ENCODE data around the gene TMEM179B.
"Not testable (repeated sequence)": the region's sequence is repeated elsewhere in the genome, so short reads cannot be mapped to it uniquely, and the experiment has no call there.

TMEM179B gene

GRCh38 chr11:62789576-62789975 lies 2.4 kb downstream of the TMEM179B start:
- DNase-seq (ENCODE audit: low spot score), result no peak

- DNase-seq (ENCODE audit: low spot score), result peak; percentile 90
Observed at GRCh38 chr11:62791501-62792201, 4.4 kb downstream of the TMEM179B start, which contains the start of gene TMEM223. Gene TMEM223, minus strand, starts transcription at chr11:62792006. Its CDS starts 12 bp downstream, at chr11:62791994.

- DNase-seq (ENCODE audit: low spot score), result no peak
Observed at GRCh38 chr11:62792202-62792575, 5.0 kb downstream of the TMEM179B start.

GRCh38 chr11:62794201-62794775 lies 7.1 kb downstream of the TMEM179B start:
- DNase-seq (ENCODE audit: low spot score), result no peak

- no peak for DNase-seq (ENCODE audit: low spot score)
Observed at GRCh38 chr11:62796281-62796680, 9.1 kb downstream of the TMEM179B start.

- no peak for DNase-seq (ENCODE audit: low spot score)
Observed at GRCh38 chr11:62799486-62799885, 12.3 kb downstream of the TMEM179B start.

GRCh38 chr11:62801071-62801470 lies 13.9 kb downstream of the TMEM179B start:
- no peak for DNase-seq (ENCODE audit: low spot score)

GRCh38 chr11:62804310-62805075 lies 17.3 kb downstream of the TMEM179B start:
- no peak for DNase-seq (ENCODE audit: low spot score)

GRCh38 chr11:62805076-62805892 lies 18.1 kb downstream of the TMEM179B start, which contains the start of gene NXF1:
Gene NXF1, minus strand, starts transcription at chr11:62805440. Its CDS starts 84 bp downstream, at chr11:62805356.
- DNase-seq (ENCODE audit: low spot score), result peak; percentile 89

GRCh38 chr11:62805961-62806441 lies 18.8 kb downstream of the TMEM179B start:
- DNase-seq (ENCODE audit: low spot score), result no peak

GRCh38 chr11:62806611-62807121 lies 19.5 kb downstream of the TMEM179B start:
- DNase-seq (ENCODE audit: low spot score), result no peak

GRCh38 chr11:62810748-62811147 lies 23.5 kb downstream of the TMEM179B start:
- no peak for DNase-seq (ENCODE audit: low spot score)

- DNase-seq (ENCODE audit: low spot score), result no peak
Observed at GRCh38 chr11:62811659-62812058, 24.5 kb downstream of the TMEM179B start.

GRCh38 chr11:62816557-62816956 lies 29.4 kb downstream of the TMEM179B start:
- no peak for DNase-seq (ENCODE audit: low spot score)

- no peak for DNase-seq (ENCODE audit: low spot score)
Observed at GRCh38 chr11:62817129-62817528, 29.9 kb downstream of the TMEM179B start.

GRCh38 chr11:62823677-62824076 lies 36.5 kb downstream of the TMEM179B start:
- DNase-seq (ENCODE audit: low spot score), result no peak

GRCh38 chr11:62828130-62828529 lies 40.9 kb downstream of the TMEM179B start:
- not testable (repeated sequence) for DNase-seq (ENCODE audit: low spot score)

GRCh38 chr11:62830904-62831519 lies 43.8 kb downstream of the TMEM179B start:
- DNase-seq (ENCODE audit: low spot score), result no peak

GRCh38 chr11:62831520-62832335 lies 44.5 kb downstream of the TMEM179B start, which contains the start of gene STX5:
Gene STX5, minus strand, starts transcription at chr11:62832051. Its CDS starts 808 bp downstream, at chr11:62831243.
- DNase-seq (ENCODE audit: low spot score), result peak; percentile 93
